Germinal center (tissue), 1 donor: ENCODE data around the gene TBC1D3E.
"Not testable (repeated sequence)": the region's sequence is repeated elsewhere in the genome, so short reads cannot be mapped to it uniquely, and the experiment has no call there.

Experiments used
- DNase-seq: peaks from one replicate; pipeline ENCODE4 v3.0.0; 2012; ENCODE audit warnings: mixed read lengths, low spot score

Gene TBC1D3E

GRCh38 chr17:38127651-38128050 is at the start of gene TBC1D3E:
Gene TBC1D3E, plus strand, starts transcription at chr17:38127951. Its CDS starts 1,545 bp downstream, at chr17:38129496.
- not testable (repeated sequence) for DNase-seq

- not testable (repeated sequence) for DNase-seq
These were observed 40.4 kb upstream of the TBC1D3E start for GRCh38 chr17:38087344-38087743.

- DNase-seq, result not testable (repeated sequence)
These were observed 39.6 kb upstream of the TBC1D3E start for GRCh38 chr17:38088120-38088519.

- not testable (repeated sequence) for DNase-seq
These were observed 33.6 kb upstream of the TBC1D3E start for GRCh38 chr17:38094059-38094694.

- DNase-seq, result not testable (repeated sequence)
These were observed 28.5 kb upstream of the TBC1D3E start for GRCh38 chr17:38099262-38099661.

- DNase-seq, result not testable (repeated sequence)
These were observed 7.9 kb upstream of the TBC1D3E start for GRCh38 chr17:38119829-38120228.

- DNase-seq, result not testable (repeated sequence)
These were observed 7.1 kb downstream of the TBC1D3E start for GRCh38 chr17:38134860-38135259.
